Stimulated activated CD4-positive, alpha-beta T cell treated with anti-CD3 and anti-CD28 coated beads, TNF-alpha, amount 100 ng/mL, for 48 hours (primary cell): ENCODE measurements around the gene DGKZ.

ENCODE experiments used
- DNase-seq, 3 donors: peaks; one replicate each; pipeline ENCODE4 v3.0.0-alpha.2; 2020; ENCODE audit warnings: low read depth in 3 of 3

Gene DGKZ

DNA sequence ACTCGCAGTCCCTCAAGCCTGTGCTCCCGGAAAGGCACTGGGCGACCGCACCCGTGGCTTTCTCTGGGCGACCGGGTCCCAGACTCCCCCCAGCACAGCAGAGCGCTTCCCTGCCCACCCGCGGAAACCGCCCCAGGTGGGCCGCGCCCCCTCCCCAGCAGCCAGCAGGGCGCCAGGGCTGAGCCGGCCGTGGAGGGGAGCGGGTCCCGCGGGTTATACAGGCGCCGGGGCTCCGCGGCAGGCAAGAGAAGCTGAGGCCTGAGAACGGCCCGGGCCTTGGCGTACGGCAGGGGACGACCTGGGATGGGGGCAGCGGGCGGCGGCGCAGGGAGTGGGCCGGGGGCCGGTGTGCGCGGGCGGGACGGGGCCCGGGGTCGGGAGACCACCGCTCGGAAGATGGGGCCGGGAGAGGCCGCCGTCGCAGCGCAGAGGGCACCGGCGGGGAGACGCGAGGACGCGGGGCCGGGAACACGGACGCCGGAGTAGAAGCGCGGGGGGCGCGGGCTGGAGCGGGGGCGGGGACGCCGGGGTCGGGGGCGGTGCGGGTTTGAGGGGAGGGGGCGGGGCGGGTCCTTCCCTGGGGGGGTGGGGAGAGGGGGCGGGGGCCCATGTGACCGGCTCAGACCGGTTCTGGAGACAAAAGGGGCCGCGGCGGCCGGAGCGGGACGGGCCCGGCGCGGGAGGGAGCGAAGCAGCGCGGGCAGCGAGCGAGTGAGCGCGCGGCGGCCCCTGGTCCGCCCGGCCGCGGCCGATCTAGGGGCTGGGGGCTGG lies 34.0 kb downstream of the DGKZ start, which contains the start of gene MDK:
MDK (plus strand) TSS at position 622 of the 771 bp plus-strand sequence. CDS start 389 bp downstream, outside the sequence.
- DNase-seq = no peak

DNA sequence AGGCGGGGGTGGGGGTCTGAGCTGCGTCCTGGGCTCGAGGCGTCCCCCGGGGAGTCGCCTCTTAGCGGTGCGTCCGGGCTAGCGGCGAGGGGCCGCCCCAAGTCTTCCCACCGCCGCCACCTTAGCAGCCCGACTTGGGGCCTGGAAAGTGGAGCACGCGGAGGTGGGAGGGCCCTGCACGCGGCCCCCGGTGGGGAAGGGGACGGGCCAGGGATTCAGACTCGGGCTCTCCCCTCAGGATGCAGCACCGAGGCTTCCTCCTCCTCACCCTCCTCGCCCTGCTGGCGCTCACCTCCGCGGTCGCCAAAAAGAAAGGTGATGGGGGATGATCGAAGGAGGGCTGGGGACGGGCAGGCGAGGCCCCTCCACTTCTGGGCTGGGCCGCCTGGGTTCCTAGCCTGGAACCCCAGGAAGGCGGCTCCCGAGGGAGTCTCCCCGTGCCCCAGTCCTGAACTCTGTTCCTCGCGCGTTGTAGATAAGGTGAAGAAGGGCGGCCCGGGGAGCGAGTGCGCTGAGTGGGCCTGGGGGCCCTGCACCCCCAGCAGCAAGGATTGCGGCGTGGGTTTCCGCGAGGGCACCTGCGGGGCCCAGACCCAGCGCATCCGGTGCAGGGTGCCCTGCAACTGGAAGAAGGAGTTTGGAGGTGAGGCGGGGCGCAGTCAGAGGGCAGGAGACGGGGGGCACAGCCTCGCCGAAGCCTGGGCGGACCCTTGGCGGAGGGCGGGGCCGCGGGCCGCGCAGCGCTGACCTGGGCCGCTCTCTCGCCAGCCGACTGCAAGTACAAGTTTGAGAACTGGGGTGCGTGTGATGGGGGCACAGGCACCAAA lies 34.8 kb downstream of the DGKZ start:
- no peak for DNase-seq

DNA sequence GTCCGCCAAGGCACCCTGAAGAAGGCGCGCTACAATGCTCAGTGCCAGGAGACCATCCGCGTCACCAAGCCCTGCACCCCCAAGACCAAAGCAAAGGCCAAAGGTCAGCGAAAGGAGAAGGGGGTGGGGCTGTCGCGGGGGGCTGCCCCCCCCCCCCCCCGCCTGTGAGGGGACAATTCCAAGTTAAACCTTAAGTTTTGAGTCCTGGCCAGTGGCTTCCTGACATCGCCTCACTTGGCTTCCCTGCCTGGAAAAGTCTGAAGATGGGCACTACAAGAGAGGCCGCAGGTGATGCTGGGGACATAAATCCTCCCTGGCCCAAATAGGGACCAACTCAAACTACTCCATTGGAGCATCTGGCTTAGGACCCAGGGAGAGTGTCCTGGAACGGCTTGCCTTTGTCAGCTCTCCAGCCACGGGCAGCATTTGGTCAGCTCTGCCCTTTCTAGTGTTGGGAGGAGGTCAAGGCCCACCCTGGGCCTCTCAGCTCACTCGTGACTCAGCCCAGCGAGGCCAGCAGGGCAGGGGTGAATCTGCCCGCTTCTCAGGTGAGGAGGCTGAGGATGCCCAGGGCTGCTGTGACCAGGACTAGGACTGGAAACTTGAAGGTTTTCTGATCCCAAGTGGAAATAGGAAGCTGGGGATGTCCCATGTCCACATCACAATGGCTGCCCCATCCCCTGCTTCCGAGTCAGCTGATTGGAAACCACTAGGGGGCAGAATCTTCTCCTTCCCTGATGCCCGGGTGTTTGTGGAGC lies 35.6 kb downstream of the DGKZ start:
- no peak for DNase-seq

DNA sequence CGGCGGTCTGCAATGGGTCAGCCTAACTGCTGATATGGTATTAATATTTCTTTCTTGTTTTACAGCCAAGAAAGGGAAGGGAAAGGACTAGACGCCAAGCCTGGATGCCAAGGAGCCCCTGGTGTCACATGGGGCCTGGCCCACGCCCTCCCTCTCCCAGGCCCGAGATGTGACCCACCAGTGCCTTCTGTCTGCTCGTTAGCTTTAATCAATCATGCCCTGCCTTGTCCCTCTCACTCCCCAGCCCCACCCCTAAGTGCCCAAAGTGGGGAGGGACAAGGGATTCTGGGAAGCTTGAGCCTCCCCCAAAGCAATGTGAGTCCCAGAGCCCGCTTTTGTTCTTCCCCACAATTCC lies 36.1 kb downstream of the DGKZ start:
- DNase-seq = no peak

DNA sequence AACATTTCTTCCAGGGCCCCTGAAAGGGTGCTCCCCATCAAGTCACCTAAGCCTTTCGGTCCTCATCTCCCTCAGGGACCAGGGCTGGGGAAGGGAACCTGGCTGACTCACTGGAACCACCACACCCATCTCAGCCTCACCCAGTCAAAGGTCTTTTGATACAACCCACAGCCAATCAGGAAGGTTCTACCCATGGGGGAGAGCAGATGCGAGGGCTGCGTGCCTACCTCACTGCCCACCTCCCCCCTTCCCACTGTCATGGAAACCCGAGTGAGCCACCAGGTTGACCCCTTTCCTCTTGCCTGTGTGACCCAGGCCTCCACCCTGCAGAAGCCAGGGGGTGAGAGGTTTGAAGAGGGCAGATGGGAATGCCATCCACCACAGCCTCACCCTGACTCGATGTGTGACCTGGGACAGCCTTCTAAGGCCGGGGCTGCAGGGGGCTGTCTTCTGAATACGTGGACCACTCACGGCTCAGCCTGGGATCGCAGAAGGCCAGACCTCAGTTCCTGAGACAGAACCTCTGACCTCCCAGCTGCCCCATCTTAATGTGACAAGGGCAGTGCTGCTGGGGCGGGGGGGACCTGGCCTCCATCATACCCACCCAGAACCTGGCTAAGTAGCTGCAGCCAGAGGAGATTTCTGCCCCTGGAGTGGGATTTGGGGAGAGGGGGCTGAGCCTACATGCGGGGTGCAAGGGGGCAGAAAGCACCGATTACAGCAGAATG lies 36.9 kb downstream of the DGKZ start:
- no peak for DNase-seq

DNA sequence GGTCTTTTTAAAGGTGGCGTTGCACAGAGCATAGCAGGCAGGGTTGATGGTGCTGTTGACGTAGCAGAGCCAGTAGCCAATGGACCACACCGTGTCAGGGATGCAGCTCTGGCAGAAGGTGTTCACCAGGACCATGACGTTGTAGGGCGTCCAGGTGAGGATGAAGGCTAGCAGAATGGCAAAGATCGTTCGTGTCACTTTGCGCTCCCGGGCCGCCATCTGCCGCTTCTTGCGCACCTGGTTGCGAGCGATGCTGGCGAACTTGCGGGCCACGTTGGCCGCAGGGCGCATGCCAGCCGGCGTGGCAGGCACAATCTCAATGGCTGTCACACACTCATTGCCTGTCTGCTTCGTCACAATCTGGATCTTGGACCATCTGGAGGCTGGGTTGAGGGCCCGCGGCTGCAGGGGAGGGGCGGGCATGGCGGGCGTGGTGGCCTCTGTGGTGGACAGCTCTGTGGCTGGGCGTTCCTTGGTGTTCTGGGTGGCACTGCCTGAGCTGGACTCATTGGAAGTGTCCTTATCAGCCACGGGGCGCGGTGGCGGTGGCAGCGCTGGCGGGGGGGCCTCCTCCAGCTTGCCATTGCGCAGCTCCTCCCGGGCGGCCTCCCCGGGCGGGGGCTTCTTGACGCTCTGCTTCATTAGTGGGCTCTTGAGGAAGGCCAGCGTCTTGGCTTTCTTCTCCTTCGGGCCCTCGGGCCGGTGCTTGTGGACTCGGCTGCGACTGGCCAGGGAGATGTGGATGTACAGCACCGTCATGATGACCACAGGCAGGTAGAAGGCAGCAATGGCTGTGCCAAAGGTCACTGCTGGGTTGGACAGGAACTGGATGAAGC lies 38.1 kb downstream of the DGKZ start:
- no peak for DNase-seq

DNA sequence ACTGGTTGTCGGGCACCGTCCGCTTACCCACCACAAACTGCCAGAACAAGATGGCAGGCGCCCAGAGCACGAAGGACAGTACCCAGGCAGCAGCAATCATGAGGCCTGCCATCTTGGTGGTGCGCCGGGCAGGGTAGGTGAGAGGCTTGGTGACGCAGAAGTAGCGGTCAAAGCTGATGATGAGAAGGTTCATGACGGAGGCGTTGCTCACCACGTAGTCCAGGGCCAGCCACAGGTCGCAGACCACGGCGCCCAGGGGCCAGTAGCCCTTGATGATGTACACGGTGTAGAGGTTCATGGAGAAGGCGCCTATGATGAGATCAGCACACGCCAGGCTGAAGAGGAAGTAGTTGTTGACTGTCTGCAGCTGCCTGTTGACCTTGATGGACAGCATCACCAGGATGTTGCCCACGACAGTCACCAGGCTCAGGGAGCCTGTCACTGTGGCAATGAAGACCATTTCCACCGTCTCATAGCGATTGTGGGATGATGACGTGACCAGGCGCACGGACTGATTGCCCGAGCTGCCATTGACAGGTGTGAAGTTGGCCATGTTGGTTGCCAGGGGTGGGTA lies 38.8 kb downstream of the DGKZ start:
- DNase-seq = no peak

DNA sequence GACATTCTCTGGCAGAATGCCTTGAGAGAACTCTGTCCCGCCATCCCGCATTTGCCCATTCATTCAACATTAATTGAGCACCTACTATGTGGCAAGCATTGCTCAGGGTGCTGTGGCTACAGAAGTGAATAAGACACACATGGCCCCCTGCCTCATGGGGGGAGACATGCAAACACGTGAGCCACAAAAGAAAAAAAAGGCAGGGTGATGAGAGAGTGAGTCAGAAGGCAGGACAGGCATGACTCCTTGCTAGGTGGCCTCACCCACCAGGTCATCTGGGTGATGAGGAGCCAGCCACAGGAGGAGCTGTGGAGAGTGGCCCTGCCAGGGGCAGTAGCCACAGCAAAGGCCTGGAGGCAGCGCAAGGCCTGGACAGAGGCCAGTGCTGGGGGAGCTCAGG lies 39.4 kb downstream of the DGKZ start:
- no peak for DNase-seq

DNA sequence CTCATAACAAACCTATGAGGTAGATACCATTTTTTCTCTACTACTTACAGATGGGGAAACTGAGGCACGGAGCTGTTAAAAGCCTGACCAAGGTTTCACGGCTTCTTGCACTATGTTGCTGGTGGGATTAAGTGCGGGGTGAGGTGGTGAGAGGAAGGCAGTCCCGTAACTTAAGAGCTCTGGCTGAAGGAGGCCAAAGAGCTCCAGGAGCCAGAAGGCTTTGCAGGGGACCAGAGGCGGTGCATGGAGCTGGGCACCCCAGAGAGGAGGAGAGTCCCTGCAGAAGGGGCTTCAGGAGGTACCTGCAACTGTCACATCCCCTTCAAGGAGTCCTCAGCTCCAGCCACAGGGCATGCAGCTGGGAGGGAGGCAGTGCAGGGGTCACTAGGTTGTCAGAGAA lies 40.2 kb downstream of the DGKZ start:
- DNase-seq = no peak

DNA sequence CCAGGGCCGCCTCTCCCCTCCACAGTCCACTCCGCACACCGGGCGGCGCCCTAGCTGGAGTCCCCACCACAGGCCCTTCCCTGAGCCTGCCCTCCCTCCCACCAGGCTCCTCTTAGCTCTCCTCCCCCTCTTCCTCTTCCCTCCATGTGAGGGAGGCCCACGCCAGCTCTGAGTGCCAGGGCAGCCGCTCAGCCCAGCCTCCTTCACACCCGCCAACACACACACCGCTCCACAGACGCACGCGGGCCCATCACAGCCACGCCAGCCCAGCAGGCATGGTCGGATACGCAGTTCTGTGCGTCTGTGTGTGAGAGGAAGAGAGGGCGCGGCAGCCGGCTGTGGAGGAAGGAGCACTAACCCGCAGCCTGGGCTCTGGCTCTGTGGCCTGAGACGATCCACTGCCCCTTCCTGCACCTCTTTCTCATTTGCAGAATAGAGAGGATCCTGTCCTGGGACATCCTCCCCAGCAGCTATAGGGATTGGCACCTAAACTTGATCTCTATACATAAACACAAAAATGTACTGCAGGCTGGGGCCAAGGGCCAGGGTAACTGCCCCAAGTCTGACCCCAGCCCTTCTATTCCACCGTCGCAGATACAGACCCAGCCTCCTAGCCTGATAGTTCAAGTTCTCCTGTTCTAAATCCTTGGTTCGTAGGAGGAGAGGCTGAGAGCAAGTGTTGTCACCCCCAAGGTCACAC lies 40.8 kb downstream of the DGKZ start:
- DNase-seq = no peak

DNA sequence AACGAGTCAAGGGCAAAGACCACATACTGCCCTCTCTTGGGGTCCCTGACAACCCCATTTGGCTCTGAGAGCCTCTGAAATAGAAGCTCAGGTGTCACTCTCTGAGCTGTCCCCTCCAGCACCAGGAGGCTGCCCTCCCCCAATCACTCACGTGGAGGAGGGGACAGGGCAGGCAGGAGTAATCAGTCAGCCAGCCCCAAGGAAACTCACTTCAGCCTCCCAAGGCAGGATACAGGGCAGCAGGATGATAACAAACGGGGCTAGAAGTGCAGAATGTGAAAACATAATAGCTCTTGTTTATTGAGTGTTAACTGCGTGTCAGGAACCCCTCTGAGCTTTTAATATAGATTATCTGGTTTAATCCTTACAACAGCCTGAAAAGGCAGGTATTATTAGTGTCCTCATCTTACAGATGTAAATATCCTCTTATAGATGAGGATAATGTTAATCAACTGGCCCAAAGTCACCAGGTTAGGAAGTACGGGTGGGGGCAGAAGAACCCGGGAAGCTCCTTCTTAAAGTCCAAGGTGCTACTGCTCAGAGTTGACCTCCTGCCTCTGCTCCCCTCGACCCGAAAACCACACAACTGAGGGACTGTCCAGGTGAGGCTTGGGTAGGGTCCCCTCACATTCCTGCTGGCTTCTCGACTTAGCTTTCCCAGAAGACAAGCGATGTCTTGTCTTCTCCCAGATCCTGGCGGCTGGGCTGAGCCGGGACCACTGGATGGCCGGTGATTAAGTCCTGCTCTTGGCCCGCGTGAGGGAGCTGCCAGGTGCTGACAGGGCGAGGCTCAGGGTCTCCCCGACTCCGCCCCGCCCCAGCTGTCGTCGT lies 41.6 kb downstream of the DGKZ start:
- no peak for DNase-seq

DNA sequence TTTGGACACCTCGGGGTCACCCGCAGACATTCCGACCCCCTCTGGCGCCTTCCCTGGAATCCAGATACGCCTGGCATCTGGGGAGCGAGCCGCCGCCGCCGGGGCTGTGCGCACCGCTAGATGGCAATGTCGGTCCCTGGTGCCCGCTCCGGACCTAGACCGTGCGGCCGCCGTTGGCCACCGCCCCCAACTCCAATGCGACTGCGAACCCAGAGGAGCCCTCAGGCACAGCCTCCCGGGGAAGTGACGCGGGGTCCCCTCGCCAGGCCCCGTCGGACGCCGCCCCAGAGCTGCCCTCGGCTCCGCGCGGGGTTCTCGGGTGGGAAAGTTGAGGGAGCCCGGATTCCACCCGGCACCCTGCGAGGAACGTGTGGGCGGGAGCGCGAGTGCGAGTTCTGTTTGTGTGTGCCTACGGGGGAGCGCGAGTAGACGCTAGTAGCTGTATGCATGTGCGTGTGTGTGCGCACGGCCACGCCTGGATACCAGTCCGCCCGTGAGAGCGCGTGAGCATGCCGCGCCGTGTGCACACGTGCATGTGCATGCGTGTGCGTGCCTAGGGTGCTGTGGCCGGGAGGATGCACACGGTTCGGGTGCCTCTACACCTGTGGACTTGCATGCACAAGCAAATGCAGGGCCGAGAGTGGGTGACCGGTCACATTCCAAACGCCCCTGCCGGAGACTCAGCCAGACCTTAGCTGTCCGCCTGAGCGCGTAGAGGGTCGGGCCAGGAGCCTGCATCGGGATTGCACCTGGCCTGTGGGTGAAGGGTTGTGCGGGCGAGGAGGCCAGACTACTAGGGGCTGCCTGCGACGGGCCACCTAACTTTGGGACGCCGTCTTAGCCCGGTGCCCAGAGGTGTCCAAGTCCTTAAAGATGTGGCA lies 42.4 kb downstream of the DGKZ start:
- peak in 1 of 3 donors; percentile 68 for DNase-seq

DNA sequence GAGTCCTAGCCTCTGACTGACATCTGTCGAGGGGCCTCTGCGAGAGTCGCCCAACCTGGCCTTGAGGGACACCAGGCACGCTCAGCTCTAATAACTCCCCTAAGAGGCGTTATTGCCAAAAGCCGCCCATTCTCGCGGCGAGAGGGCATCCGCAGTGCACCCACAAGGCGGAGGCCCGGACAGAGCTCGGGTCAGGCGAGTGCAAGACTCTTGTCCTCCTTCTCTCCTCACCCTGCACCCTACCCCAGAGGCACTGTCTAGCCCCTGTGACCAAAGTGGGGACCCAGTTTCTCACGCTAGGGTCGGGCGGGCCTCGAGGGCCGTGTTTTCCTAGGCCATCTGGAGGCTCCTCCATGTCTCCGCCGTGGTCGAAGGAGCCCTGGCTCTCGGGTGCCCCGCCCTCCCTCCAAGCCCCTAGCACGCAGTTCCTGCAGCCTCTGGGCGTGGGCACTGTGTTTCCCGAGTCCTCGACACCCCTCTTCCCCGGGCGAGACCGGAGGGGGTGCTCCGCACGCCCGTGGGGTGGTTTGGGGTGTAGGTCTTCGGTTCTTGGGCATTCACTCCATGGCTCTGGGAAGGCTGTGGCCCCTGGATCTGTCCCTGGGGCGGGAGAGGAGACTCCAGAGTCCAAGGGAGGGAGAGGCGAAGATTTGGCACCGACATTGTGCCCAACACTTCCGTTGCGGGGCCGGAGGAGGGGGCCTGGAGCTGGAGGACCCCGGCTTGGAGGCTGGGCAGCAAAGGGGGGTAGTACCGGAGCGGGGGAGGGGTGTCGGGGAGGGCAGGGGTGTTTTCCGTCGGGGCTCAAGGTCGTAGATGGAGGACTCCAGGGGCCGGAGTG lies 43.3 kb downstream of the DGKZ start:
- no peak for DNase-seq

DNA sequence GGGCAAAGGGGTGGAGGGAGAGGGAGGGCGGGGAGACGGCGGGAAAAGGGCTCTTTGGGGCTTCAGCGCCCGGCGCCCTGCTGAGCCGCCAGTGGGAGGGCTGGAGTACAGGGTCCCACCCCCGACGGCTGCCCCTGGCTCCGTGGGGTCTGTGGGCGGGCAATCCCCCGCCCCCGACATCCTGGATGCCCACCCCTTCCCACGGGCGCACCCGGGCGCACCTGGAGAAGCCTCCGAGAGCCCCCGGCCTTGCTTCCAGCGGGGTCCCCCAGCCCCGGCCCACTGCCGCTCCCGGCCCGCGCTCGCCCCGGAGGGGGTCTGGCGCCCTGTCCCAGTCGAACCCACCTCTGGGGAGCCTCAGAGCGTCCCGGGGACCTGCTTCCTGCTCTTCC lies 43.9 kb downstream of the DGKZ start:
- no peak for DNase-seq

DNA sequence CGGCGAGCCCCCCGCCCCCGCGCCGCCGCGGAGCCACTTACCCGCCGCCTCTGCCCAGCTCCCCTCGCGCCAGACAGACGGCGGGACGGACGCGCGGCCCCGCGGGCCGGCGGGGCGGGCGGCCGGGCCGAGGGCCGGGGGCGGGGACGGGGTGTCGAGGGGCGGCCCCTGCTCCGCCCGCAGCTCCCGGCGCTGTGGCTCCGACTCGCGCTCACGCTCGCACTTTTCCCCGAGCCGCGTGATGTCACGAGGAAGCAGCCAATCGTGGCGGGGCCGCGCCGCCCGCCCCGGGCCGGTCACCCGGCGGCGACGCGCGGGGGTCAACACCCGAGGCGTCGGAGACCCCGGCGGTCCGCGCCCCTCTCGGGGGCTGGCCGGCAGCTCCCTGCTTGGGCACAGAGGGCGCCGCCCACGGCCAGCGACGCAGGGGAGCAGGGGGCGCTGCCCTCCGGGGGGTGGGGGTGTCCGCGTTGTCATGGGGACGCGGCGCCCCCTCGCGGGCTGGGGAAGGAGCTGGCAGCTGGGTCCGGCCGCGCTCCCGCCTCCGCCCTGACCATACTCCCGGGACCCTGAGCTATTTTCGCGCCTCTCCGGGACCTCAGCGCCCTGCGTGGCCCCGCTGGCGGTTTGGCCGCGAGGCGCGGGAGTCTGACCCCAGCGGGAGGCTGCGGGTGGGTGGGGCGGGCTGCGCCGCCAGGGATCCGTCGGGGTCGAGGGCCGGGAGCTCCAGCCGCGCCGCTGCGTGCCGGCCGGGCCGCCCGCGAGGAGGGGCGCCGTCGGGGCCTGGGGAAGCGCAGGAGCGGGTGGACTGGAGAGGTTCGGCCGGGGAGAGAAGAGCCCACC lies 44.5 kb downstream of the DGKZ start, which contains the start of gene CHRM4:
CHRM4 (minus strand) TSS at position 199 of the 843 bp plus-strand sequence. CDS start 5,219 bp downstream, outside the sequence.
- DNase-seq = no peak
